ENCODE data around the gene MRPL38.

MRPL38 gene

GRCh38 chr17:75909812-75910274 lies 5.2 kb upstream of the MRPL38 start:
- H3K27ac ChIP-seq, result peak overlapping the region; percentile 9; the same call in 1 of the 2 replicates

GRCh38 chr17:75909051-75909811 lies 4.5 kb upstream of the MRPL38 start:
- no peak for TF ChIP-seq CTCF (conservative IDR thresholded peaks at IDR 0.05)
- TF ChIP-seq ZFX (IDR thresholded peaks at IDR 0.05), result no peak
- no peak overlapping the region; the same call in 1 of the 2 replicates for H3K27ac ChIP-seq

More at GRCh38 chr17:75909812-75910274, 5.2 kb upstream of the MRPL38 start:
- TF ChIP-seq ZFX (IDR thresholded peaks at IDR 0.05) (no peak), CTCF (conservative IDR thresholded peaks at IDR 0.05) (no peak)

- TF ChIP-seq ZFX (IDR thresholded peaks at IDR 0.05) (no peak), CTCF (conservative IDR thresholded peaks at IDR 0.05) (no peak)
Observed at GRCh38 chr17:75908201-75908600, 3.5 kb upstream of the MRPL38 start.

GRCh38 chr17:75906143-75906884 lies 1.6 kb upstream of the MRPL38 start:
- peak overlapping the region; percentile 5; the same call in 1 of the 2 replicates for H3K27ac ChIP-seq
- no peak for TF ChIP-seq ZFX (IDR thresholded peaks at IDR 0.05)
- no peak for TF ChIP-seq CTCF (conservative IDR thresholded peaks at IDR 0.05)

More at GRCh38 chr17:75908201-75908600, 3.5 kb upstream of the MRPL38 start:
- H3K27ac ChIP-seq, result no peak overlapping the region

GRCh38 chr17:75902406-75902805 lies 2.3 kb downstream of the MRPL38 start:
- H3K27ac ChIP-seq, result no peak overlapping the region
- no peak for TF ChIP-seq CTCF (conservative IDR thresholded peaks at IDR 0.05)
- no peak for TF ChIP-seq ZFX (IDR thresholded peaks at IDR 0.05)

GRCh38 chr17:75901727-75902126 lies 3.0 kb downstream of the MRPL38 start:
- no peak overlapping the region for H3K27ac ChIP-seq
- TF ChIP-seq ZFX (IDR thresholded peaks at IDR 0.05) (no peak), CTCF (conservative IDR thresholded peaks at IDR 0.05) (no peak)
